ENCODE results near the gene LRRFIP1.

GRCh38 chr2:237665713-237666143 is 38.3 kb downstream of the LRRFIP1 start:
- no peak for TF ChIP-seq POLR2AphosphoS5 (IDR thresholded peaks at IDR 0.05; ENCODE audit: low read depth, low read length)
- TF ChIP-seq PAX5 (IDR thresholded peaks at IDR 0.05; ENCODE audit: insufficient read depth, low read length, severe bottlenecking): no peak
- no peak for TF ChIP-seq POLR2A (IDR thresholded peaks at IDR 0.05; ENCODE audit: low read depth, low read length)
- no peak for TF ChIP-seq POU2F2 (IDR thresholded peaks at IDR 0.05; ENCODE audit: low read depth, low read length)
- TF ChIP-seq TAF1 (IDR thresholded peaks at IDR 0.05; ENCODE audit: low read depth, low read length): no peak
- no peak for TF ChIP-seq SPI1 (IDR thresholded peaks at IDR 0.05; ENCODE audit: low read depth, low read length)
